ENCODE measurements around the gene INTS14.

- no peak for TF ChIP-seq POLR2A (IDR thresholded peaks at IDR 0.05)
- TF ChIP-seq, protein P1, sequence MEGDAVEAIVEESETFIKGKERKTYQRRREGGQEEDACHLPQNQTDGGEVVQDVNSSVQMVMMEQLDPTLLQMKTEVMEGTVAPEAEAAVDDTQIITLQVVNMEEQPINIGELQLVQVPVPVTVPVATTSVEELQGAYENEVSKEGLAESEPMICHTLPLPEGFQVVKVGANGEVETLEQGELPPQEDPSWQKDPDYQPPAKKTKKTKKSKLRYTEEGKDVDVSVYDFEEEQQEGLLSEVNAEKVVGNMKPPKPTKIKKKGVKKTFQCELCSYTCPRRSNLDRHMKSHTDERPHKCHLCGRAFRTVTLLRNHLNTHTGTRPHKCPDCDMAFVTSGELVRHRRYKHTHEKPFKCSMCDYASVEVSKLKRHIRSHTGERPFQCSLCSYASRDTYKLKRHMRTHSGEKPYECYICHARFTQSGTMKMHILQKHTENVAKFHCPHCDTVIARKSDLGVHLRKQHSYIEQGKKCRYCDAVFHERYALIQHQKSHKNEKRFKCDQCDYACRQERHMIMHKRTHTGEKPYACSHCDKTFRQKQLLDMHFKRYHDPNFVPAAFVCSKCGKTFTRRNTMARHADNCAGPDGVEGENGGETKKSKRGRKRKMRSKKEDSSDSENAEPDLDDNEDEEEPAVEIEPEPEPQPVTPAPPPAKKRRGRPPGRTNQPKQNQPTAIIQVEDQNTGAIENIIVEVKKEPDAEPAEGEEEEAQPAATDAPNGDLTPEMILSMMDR (IDR thresholded peaks at IDR 0.05), result no peak
Observed at GRCh38 chr15:65558336-65558735, 52.6 kb downstream of the INTS14 start.

Measured in heart left ventricle (tissue), 13 donors.